CD4-positive, alpha-beta T cell treated with Interleukin-6 for 4 hours (primary cell): Measurements from ENCODE around the gene GSTT4.
"Not testable (repeated sequence)": the region's sequence is repeated elsewhere in the genome, so short reads cannot be mapped to it uniquely, and the experiment has no call there.

Experiments
- DNase-seq: peaks from one replicate; pipeline ENCODE4 v3.0.0-alpha.2; 2020; ENCODE audit warnings: mixed read lengths

Gene GSTT4

GRCh38 chr22:24005201-24005600 is at the start of gene GSTT4:
GSTT4 (minus strand) TSS chr22:24005453; CDS start chr22:24005356, 97 bp downstream.
- DNase-seq, result no peak

- no peak for DNase-seq
These were observed 49.1 kb upstream of the GSTT4 start for GRCh38 chr22:24054356-24054755.

- no peak for DNase-seq
These were observed 48.4 kb upstream of the GSTT4 start for GRCh38 chr22:24053481-24054226.

- DNase-seq, result no peak
These were observed 46.3 kb upstream of the GSTT4 start for GRCh38 chr22:24051568-24051967.

GRCh38 chr22:24051028-24051427 is 45.8 kb upstream of the GSTT4 start:
- no peak for DNase-seq

- no peak for DNase-seq
These were observed 44.7 kb upstream of the GSTT4 start for GRCh38 chr22:24049978-24050377.

GRCh38 chr22:24049211-24049610 is 44.0 kb upstream of the GSTT4 start:
- no peak for DNase-seq

GRCh38 chr22:24046024-24046423 is 40.8 kb upstream of the GSTT4 start:
- no peak for DNase-seq

- DNase-seq, result no peak
These were observed 38.7 kb upstream of the GSTT4 start for GRCh38 chr22:24043958-24044357.

- not testable (repeated sequence) for DNase-seq
These were observed 38.2 kb upstream of the GSTT4 start for GRCh38 chr22:24043465-24043864.

- no peak for DNase-seq
These were observed 35.7 kb upstream of the GSTT4 start for GRCh38 chr22:24040946-24041345.

- DNase-seq, result no peak
These were observed 33.8 kb upstream of the GSTT4 start for GRCh38 chr22:24039046-24039445.

GRCh38 chr22:24037851-24038765 is 32.9 kb upstream of the GSTT4 start:
- DNase-seq, result peak; percentile 71

GRCh38 chr22:24035296-24035695 is 30.0 kb upstream of the GSTT4 start:
- DNase-seq, result no peak

GRCh38 chr22:24033731-24034130 is 28.5 kb upstream of the GSTT4 start:
- no peak for DNase-seq

- DNase-seq, result no peak
These were observed 25.0 kb upstream of the GSTT4 start for GRCh38 chr22:24030186-24030702.

- no peak for DNase-seq
These were observed 24.1 kb upstream of the GSTT4 start for GRCh38 chr22:24029304-24029703.

- no peak for DNase-seq
These were observed 23.3 kb upstream of the GSTT4 start for GRCh38 chr22:24028533-24028932.

- no peak for DNase-seq
These were observed 22.7 kb upstream of the GSTT4 start for GRCh38 chr22:24027991-24028390.

GRCh38 chr22:24027389-24027975 is 22.2 kb upstream of the GSTT4 start:
- no peak for DNase-seq

- no peak for DNase-seq
These were observed 21.5 kb upstream of the GSTT4 start for GRCh38 chr22:24026733-24027132.

- DNase-seq, result no peak
These were observed 20.8 kb upstream of the GSTT4 start for GRCh38 chr22:24026056-24026455.

- no peak for DNase-seq
These were observed 20.2 kb upstream of the GSTT4 start for GRCh38 chr22:24025475-24025874.
